Measurements from ENCODE around the gene CBX3.

- TF ChIP-seq, protein P1, sequence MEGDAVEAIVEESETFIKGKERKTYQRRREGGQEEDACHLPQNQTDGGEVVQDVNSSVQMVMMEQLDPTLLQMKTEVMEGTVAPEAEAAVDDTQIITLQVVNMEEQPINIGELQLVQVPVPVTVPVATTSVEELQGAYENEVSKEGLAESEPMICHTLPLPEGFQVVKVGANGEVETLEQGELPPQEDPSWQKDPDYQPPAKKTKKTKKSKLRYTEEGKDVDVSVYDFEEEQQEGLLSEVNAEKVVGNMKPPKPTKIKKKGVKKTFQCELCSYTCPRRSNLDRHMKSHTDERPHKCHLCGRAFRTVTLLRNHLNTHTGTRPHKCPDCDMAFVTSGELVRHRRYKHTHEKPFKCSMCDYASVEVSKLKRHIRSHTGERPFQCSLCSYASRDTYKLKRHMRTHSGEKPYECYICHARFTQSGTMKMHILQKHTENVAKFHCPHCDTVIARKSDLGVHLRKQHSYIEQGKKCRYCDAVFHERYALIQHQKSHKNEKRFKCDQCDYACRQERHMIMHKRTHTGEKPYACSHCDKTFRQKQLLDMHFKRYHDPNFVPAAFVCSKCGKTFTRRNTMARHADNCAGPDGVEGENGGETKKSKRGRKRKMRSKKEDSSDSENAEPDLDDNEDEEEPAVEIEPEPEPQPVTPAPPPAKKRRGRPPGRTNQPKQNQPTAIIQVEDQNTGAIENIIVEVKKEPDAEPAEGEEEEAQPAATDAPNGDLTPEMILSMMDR (IDR thresholded peaks at IDR 0.05): no peak
- TF ChIP-seq POLR2A (IDR thresholded peaks at IDR 0.05): no peak
Observed at GRCh38 chr7:26160896-26161295, 40.6 kb upstream of the CBX3 start.

Measured in thyroid gland (tissue), 4 donors.